Activated CD4-positive, alpha-beta T cell treated with anti-CD3 and anti-CD28 coated beads, Interleukin-10, Interleukin-2, amounts not matched to agents 100 ng/mL and 50 ng/mL, durations not matched to agents 16 hours and 8 hours (primary cell): Measurements from ENCODE around the gene AKAP6.

ENCODE experiments used
- DNase-seq: peaks from one replicate; pipeline ENCODE4 v3.0.0-alpha.2; 2020

AKAP6 gene

DNA sequence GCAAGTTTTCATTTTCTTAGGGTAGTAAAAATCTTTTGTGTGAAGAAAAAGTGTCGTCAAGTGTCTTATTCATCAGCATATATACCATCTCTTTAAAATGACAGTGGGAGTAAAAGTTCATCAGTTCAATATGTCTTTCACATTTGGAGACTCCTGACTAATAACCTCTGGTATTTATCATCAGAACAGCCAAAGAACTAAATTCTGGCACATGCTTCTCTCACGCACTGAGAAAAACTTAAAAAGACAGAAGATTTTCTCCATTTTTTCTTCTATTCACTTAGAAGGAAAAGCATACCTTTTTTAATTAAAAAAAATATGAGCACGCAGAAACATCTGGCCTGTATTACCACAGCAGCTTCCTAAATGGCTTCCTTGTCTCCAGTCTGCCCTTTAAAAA is 265.7 kb downstream of the AKAP6 start:
- no peak for DNase-seq

DNA sequence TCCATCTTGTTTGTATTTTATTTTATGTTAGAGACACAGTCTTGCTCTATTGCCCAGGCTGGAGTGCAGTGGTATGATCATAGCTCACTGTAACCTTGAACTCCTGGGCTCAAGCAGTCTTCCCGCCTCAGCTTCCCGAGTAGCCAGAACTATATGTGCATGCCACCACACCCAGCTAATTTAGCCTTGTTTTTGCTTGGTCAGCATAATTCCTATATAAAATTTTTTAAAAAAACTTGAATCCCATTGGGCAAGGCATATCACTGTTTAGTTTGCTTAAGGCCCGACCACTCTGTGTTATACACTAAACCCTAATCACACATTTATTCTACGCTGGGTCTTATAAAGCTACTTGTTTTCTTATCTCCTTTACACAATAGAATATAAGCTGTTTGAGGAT is 266.4 kb downstream of the AKAP6 start:
- no peak for DNase-seq

DNA sequence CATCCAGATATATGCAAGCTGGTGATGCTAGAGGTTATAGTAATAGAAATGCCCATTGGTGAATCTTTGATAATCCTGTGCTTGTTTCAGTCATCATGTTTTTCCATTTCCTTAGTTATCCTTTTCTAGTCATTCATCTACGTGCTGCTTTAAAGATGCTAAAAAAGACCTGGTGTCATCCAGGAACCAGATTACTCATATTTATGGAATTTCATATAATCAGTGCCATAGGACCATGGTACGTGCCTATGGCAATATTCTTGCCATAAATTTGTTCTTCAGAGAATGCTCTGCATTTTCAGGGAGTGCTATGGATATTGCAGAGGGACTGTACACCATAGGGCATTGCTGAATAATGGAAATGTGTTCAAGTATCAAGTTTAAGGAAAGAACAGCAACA is 267.3 kb downstream of the AKAP6 start:
- no peak for DNase-seq

DNA sequence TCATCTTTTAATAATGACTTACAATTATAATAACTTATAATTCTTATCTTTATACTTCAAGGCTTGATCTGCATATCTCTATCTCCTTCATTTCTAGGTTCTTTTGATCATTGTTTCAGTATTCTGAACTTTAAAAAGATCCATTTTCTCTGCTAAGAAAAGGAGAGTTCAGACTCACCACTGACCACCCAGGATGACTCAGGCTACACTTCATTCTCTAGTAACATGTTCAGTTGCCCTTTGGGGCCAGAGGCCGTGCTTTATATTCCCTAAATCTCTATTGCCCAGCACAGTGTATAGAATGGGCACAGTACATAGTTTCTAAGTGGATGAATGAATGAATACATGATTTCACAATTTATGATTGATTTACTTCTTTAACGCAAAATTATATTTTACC is 268.7 kb downstream of the AKAP6 start:
- no peak for DNase-seq

DNA sequence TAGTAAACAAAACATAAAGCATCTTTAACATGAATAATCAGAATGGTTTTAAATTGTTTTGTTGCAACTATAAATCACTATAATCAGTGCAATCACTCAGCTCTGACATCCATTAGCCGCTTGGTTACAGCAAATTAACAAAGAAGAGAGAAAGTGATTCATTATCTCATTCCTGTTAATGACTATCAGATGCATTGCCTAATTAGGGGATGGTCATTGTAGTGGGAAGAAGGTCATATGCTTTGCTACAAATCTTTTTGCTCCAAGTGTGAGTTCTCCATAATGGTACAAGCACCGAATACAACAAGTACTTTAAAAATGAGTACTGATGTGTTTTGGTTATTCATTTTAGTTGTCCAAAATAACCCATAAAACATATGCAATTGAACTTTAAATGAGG is 272.0 kb downstream of the AKAP6 start:
- DNase-seq, result no peak

DNA sequence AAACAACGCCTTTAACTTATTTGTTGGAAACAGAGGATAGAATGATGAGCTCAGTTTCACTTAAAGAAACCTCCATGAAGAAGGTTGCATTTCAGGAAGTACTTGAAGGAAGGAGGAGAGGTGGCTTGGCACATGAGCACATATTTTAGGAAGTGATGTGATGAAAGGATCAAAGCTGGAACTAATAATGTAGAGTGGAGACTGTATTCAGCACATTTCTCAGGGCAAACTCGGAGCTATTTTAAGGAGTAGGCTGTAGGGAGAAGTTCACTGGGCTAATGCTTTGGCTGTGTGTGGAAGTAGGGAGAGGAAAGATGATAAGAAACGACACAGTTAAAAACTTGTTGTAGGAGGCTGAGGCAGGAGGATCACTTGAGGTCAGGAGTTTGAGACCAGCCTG is 272.8 kb downstream of the AKAP6 start:
- no peak for DNase-seq

DNA sequence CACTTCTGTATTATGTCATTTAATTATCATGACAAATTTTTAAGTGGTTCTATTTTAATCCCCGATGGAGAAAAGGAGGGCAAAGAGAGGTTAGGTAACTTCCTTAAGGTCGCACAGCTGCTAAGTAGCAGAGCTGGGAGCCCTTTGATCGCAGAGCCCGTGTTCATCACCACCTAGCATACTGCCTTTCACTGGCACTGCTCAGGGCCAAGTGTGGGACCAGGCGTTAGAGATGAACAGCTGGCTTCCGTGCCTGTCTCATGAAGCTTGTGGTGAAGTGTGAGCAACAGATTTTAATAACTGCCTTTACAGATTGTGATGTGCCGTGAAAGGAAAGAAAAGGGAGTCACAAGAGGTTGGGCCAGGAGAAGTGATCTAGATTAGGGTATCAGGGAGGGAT is 273.6 kb downstream of the AKAP6 start:
- no peak for DNase-seq

DNA sequence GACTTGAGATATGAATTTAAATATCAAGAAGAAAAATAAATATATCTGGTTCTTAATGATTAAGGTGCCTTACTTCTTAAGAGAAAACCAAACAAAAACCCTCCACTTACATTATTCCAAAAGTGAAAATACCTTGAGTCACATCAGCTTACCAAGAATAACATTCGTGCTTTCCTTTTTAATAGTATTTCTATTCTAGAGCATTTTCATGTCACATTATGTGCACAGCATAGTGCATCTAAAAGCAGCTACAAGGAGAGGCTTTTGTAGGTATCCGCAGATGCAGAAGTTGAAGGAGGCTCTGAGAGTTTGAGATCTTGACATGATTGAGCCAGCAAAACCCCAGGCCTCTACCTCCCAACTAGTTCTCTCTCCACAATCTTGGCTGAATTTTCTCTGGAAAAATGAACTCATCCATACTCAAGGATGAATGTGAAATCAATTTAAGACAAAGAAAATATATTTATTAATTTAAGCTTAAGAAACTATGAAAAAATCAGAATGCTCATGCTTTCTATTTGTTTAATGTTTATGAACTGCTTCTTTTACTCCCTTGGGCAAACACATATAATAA is 275.0 kb downstream of the AKAP6 start:
- no peak for DNase-seq

DNA sequence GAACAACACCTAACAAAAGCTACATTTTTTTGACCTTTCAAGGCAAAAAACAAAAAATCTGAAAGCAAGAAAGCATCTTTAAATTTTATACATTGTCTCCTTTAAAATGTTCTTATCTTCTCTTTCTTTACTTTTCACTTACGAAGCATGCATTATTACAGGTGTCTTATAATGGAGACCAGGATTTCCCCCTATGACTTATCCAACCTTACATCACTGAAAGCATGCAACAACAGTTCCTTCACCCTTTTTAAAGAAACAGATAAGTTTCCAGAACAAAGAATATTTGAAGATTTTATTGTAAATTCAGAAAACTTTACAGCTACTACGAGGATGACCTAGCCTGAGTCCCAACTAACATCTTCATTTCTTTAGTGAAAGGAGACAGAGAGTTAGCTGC is 277.2 kb downstream of the AKAP6 start:
- no peak for DNase-seq

DNA sequence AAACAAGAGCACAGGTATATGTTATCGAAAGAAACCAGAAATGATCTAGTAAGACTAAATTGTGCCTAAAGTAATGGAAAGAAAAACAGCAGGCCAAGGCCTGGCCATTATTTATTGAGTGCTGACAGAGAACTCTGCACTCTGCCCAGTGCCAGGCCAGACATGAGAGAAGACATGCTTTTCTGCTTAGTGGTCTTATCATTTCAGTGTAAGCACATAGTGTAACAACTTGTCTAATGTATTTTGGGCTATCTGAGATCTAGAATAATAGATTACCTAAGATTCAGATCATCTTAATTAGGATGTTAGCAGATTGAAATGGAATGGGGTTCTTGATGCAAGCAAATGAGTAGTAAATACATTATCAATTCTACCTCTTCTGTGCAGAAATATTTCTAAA is 278.3 kb downstream of the AKAP6 start:
- no peak for DNase-seq

DNA sequence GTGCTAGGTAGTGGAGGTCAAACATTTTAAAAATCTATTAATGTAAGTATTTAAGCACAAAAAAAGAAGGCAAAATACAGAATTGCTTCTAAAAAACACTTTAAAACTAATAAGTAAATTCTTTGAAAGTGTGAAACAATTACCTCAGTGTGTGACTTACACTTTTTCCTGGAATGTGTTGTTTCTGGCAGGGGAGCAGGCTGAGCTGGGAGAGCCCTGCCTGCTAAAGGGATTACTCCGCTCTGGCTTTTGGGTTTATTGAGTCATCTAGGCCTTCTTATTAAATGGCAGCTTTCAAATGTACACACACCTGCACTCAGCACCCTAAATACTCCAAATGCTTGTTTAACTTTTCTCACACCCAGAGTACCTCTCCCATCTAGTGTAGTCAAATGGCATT is 279.8 kb downstream of the AKAP6 start:
- DNase-seq, result no peak

DNA sequence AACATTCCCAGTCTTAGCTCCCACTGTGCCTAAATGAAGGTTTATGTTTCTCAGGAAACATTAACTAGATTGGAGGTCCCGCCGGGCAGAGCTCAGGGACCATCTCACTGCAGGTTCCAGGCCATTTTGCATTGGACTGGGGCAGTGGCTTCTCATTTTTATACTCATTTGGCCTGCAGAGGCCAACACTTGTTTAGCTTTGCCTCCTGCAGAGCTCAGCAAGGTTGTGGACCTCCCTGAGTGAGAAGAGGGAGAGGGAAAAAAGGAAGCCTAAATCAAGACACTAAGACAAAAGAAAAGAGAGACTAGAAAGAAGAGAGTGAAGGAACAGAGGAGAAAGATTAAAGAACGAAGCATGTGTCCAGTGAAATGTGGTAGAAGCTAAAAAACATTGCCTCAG is 280.3 kb downstream of the AKAP6 start:
- no peak for DNase-seq

DNA sequence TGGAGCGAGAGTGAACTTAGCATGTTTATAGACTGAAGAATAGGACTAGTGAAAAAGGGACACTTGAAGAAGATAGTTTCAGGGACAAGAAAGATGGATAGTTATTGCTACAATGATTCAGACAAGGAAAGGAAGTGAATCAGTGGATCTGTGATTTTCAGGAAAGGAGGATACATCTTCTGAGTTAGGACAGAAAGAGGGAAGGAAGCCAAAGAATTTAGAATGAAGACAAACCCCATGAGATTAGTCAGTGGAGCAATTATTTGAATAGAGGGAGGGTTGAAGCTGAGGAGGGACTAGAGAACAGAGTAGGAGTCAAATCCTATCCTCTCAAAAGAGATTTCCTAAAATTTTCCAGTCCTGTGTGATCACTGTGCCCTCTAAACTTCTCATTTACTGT is 282.7 kb downstream of the AKAP6 start:
- DNase-seq, result no peak

DNA sequence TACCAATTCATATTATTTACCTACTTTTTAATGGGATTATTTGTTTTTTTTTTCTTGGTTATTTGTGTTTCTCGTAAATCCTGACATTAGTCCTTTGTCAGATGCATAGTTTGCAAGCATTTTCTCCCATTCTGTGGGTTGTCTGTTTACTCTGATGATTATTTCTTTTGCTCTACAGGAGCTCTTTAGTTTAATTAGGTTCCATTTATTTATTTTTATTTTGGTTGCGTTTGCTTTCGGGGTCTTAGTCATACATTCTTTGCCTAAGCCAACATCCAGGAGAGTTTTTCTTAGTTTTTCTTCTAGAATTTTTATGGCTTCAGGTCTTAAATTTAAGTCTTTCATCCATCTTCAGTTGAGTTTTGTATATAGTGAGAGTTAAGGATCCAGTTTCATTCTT is 289.9 kb downstream of the AKAP6 start:
- no peak for DNase-seq

DNA sequence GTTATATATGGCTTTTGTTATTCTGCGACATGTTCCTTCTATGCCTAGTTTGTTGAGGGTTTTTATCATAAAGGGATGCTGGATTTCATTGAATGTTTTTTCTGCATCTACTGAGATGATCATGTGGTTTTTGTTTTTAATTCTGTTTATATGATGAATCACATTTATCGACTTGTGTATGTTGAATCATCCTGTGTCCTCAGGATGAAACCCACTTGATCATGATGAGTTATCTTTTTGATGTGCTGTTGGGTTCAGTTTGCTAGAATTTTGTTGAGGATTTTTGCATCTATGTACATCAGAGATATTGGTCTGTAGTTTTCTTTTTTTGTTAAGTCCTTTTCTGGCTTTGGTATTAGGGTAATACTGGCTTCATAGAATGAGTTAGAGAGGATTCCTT is 291.2 kb downstream of the AKAP6 start:
- no peak for DNase-seq

DNA sequence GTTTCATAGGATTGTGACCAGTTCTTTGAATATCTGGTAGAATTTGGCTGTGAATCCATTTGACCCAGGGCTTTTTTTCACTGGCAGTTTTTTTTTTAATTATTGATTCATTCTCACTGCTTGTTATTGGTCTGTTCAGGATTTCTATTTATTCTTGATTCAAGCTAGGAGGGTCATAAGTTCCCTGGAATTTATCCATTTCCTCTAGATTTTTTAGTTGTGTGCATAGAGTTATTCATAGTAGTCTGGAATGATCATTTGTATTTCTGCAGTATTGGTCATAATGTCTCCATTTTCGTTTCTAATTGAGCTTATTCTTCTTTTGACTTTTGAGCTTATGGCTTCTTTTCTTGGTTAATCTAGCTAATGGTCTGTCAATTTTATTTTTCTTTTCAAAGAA is 291.6 kb downstream of the AKAP6 start:
- DNase-seq, result no peak

DNA sequence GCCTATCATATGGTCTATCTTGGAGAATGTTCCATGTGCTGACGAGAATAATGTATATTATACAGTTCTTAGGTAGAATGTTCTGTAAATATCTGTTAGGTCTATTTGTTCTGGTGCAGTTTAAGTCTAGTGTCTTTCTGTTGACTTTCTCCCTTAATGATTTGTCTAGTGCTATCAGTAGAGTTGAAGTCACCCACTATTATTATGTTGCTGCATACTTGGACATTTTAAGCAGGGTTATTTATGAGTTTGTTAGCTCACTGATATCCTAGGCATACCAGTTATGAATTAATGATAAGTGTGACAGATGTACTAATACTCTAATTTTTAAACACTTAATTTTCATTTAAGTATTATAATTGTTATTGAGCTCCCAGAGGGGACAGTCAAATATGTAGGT is 292.5 kb downstream of the AKAP6 start:
- DNase-seq, result no peak

DNA sequence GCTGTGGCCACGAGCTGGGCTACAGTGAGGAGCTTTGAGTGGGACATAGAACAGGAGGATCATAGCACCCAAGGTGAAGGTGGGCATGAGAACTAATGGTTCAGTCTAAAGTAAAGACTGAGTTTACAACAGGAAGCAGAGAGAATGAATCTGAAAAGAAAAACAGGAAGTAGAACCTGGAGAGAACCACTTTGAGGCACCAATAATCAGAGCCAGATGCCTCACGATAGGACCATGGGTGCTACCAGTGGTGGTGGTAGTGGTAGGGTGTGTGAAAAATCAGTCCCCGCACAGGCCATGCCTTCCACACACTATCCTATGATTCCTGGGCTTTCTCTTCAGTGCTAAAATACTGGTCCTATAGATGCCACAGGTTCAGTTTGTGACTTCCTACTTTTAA is 293.6 kb downstream of the AKAP6 start:
- no peak for DNase-seq

DNA sequence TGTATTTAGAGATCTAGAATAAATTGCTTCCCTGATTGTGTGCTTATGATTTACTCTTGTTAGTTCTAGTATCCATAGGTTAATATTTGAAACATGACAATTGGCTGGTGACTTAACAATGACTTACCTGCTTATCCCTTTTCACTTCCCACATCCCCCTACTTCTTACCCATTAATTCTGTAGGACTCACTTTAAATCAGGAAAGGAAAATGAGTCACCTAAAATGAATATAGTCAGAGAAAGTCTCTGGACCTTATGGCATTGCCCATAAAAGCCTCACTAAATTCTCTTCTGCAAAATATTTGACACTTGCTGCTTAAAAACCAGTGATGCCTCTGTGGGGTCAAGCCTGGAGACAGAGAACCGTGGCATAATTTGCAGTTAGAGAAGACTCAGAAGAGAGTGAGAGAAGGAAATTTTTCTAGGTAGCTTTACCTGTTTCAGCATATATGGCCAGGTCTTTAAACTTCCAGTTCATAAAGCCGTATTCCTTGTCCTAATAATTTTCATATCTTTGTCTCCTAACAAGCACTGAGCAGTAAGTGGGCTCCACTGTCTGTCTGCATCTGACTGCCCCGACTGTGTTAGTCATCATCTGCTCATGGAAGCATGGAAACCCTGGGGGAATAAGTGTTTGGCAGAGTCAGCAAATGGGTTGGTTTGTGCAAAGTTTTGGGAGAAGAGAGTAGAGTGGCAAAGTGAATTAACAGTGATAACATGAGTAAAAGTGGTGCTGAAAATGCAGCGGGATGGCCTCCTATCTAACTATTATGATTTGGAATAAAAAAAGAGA is 294.4 kb downstream of the AKAP6 start:
- no peak for DNase-seq

DNA sequence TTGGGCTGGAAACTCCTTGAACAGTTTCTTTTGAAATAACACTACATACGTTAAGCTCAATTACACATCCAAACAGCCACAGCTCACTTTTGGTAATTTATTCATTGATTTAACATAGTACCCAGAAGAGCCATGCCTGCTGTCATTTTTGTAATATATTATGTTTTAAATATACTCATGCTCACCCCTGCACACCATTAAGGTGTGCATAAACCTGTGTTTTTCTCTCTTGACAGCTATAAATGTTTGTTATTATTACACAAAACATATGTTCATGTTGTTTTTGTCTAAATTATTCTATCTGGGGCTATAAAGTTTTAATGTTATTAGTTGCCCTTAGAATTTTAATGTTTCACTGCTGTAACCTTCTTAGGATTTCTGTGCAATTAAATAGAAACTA is 296.1 kb downstream of the AKAP6 start:
- DNase-seq, result no peak

DNA sequence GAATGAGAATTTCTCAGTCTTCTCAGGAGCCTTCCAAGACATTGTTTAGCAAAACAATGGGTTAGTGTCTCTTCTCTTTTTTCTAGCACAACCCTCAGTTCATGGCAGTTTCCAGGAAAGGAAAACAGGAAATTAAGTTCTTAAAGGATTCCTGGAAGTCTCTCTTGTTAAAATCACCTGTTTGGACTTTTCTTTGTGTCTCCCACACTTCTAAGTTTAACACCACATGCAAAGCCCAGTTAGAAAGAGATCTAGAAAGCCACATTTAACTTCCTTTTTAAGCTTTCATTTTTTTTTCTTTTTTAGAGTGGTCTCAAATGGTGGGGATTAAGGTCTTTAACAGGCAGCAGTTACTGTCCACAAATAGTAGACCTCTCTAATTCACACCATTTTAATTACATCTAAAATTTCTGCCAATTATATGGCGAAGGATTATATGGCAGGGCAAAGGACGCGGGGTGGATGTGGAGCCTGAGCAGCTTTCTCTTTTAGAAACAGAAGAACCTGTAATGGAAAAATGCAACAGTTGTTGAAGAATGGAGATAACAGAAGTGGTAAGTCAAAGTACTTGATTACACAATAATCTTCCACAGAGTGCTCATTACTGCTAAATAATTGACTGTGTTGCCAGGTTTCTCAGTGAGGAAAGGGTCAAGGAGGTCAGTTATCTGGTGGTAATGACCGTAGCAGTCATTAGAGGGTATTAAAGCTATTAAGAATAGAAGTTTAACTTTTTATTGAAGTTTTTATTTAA is 298.6 kb downstream of the AKAP6 start:
- DNase-seq, result no peak

DNA sequence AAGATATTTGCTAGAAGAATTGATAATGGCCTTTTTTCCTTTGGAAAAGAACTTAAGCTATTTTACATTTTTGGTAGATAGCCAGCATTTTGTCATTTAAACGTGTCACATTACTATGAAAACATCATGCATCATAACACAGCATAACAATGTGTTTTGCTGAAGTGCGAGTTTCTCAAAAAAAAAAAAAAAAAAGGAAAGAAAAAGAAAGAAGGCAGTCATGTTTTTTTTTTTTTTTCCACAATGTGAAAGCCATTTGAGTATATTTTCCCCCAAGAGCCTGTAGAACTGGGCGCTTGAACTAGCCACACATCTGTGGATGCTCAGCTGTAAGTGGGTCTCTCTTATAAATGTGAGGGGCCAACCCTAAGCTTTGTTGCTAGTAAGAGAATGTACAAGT is 300.1 kb downstream of the AKAP6 start:
- DNase-seq, result no peak

DNA sequence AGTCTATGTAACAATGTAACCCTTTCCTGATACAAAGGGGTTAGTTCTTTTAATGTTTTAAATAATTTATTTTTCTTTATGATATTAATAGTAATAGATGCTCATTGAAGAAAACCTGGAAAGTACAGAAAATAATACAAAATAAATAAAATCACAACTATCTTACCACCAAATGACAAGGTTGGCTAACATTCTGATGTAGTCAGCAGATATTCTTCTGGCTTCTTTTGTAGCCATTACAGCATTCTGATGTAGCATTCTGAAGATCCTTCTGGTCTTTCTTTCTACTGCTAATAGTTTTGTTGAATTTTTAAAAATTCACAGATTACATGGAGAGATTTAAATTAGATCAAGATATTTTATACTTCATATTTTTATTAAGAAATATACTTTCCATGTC is 301.6 kb downstream of the AKAP6 start:
- no peak for DNase-seq

DNA sequence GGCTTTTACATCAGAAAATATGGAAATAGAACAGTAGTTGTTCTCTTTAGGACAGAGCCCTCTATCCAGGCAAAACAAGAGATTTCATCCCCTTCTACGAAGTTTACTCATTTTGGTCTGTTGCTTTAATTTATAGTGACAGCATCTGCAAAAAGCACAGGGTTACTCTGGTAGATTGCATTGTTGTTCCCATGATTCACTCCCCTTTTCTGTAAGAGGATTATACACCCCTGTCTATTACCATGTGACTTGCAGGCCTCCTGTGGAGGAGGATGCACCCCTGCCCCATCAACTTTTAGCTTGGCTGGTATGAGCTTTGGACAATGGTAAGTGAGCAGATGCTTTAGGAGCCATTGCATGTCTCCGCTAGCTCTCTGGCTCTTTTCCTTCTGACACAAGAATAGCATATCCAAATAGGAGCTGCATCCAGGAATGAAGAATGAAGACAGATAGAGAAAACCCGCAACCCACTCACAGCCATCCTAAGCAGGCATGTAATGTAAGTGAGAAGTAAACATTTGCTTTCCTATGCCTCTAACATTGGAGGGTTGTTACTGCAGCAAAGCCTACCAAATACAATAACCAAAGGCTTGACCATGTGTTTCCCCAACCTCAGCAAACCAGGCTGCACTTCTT is 304.2 kb downstream of the AKAP6 start:
- DNase-seq, result no peak
